Loucy (cell line): Measurements from ENCODE around the gene CXCR5.
"Not testable (repeated sequence)": the region's sequence is repeated elsewhere in the genome, so short reads cannot be mapped to it uniquely, and the experiment has no call there.

Experiments used
- H2AFZ ChIP-seq: fragments of 200-600 bp; sonication (generic); 2 replicates; pipeline ENCODE4 v1.6.0; 2016; ENCODE audit warnings: antibody characterized with exemption, mild to moderate bottlenecking, low read length, moderate library complexity
- H3F3A ChIP-seq: fragments of 200-600 bp; 2 replicates; pipeline ENCODE4 v1.6.0; 2016; ENCODE audit warnings: antibody characterized with exemption, low read depth, mild to moderate bottlenecking
- H3K27me3 ChIP-seq: fragments of 200-600 bp; sonication (generic); 2 replicates; pipeline ENCODE4 v1.6.1; 2014; ENCODE audit warnings: low read length, mild to moderate bottlenecking; ENCODE audit not compliant: insufficient read depth, poor library complexity, severe bottlenecking
- H3K36me3 ChIP-seq: fragments of 200-600 bp; sonication (generic); 2 replicates; pipeline ENCODE4 v1.6.1; 2016; ENCODE audit warnings: low read length; ENCODE audit not compliant: insufficient read depth
- H3K4me1 ChIP-seq: fragments of 200-600 bp; sonication (generic); 2 replicates; pipeline ENCODE4 v1.5.1; 2014; ENCODE audit warnings: low read length, mild to moderate bottlenecking; ENCODE audit not compliant: insufficient read depth, poor library complexity, severe bottlenecking
- H3K4me2 ChIP-seq: fragments of 200-600 bp; sonication (generic); 2 replicates; pipeline ENCODE4 v1.6.0; 2014; ENCODE audit warnings: antibody characterized with exemption, low read length, low read depth, mild to moderate bottlenecking; ENCODE audit not compliant: poor library complexity, severe bottlenecking
- H3K4me3 ChIP-seq: fragments of 200-600 bp; sonication (generic); 2 replicates; pipeline ENCODE4 v1.5.1; 2014; ENCODE audit warnings: low read length, mild to moderate bottlenecking, mixed read lengths; ENCODE audit not compliant: poor library complexity, severe bottlenecking
- H3K79me2 ChIP-seq: fragments of 200-600 bp; sonication (generic); 2 replicates; pipeline ENCODE4 v1.6.1; 2014; ENCODE audit warnings: low read length; ENCODE audit not compliant: insufficient read depth
- H3K9ac ChIP-seq: fragments of 200-600 bp; sonication (generic); 2 replicates; pipeline ENCODE4 v1.6.0; 2014; ENCODE audit warnings: mild to moderate bottlenecking, low read depth, low read length, moderate library complexity; ENCODE audit not compliant: poor library complexity, severe bottlenecking
- H3K9me2 ChIP-seq: fragments of 200-600 bp; sonication (generic); replicated peaks from 2 replicates; pipeline ENCODE4 v1.6.1; 2016; ENCODE audit warnings: low read depth, low read length, mixed read lengths
- H3K9me3 ChIP-seq: fragments of 200-600 bp; sonication (generic); 2 replicates; pipeline ENCODE4 v1.6.1; 2014; ENCODE audit warnings: mild to moderate bottlenecking, antibody characterized with exemption, low read length, low read depth; ENCODE audit not compliant: insufficient read depth
- H4K20me1 ChIP-seq: fragments of 200-600 bp; sonication (generic); 2 replicates; pipeline ENCODE4 v1.6.0; 2014; ENCODE audit warnings: antibody characterized with exemption, low read length, mild to moderate bottlenecking; ENCODE audit not compliant: insufficient read depth, poor library complexity, severe bottlenecking
- CTCF ChIP-seq: fragments of 200-600 bp; sonication (generic); conservative IDR thresholded peaks from 2 replicates; pipeline ENCODE4 v1.5.1; 2014; ENCODE audit warnings: mild to moderate bottlenecking, antibody characterized with exemption, low read length
- EZH2phosphoT487 ChIP-seq: fragments of 200-600 bp; IDR thresholded peaks from 2 replicates; pipeline ENCODE4 v1.6.1; 2018; ENCODE audit warnings: antibody characterized with exemption, mild to moderate bottlenecking, moderate library complexity, borderline replicate concordance

The CXCR5 gene

DNA sequence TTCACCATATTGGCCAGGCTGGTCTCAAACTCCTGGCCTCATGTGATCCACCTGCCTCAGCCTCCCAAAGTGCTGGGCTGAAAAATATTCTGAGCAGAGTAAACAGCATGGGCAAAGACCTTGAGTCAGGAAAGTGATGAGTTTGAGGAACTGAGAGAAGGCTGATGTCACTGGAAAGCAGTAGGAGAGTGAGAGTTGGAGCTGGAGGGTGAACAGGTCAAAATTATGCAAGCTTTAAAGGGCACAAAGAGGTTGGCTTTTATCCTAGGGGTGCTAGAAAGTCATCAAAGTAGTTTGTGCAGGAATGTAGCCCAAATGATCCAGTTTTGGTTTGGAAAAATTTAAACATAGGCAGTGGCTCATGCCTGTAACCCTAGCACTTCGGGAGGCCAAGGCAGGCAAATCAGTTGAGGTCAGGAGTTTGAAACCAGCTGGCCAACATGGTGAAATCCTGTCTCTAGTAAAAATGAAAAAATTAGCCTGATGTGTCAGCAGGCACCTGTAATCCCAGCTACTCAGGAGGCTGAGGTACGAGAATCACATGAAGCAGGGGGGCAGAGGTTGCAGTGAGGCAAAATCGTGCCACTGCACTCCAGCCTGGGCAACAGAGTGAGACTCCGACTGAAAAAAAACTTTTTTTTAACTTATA lies 44.7 kb upstream of the CXCR5 start:
- no peaks in the 10 kb centered on the region for H3K9me2 ChIP-seq
- no peaks in the 10 kb centered on the region for H4K20me1 ChIP-seq
- H3K4me1 ChIP-seq: no peaks in the 10 kb centered on the region
- H2AFZ ChIP-seq: no peak overlapping the region
- no peaks in the 10 kb centered on the region for H3K79me2 ChIP-seq
- H3K4me3 ChIP-seq: no peak overlapping the region
- H3K36me3 ChIP-seq: no peaks in the 10 kb centered on the region
- H3F3A ChIP-seq: no peaks in the 10 kb centered on the region
- H3K27me3 ChIP-seq: no peaks in the 10 kb centered on the region
- H3K9me3 ChIP-seq: no peaks in the 10 kb centered on the region
- no peak overlapping the region for H3K4me2 ChIP-seq
- TF ChIP-seq CTCF: no peak
- TF ChIP-seq EZH2phosphoT487: no peak
- H3K9ac ChIP-seq: no peak overlapping the region

DNA sequence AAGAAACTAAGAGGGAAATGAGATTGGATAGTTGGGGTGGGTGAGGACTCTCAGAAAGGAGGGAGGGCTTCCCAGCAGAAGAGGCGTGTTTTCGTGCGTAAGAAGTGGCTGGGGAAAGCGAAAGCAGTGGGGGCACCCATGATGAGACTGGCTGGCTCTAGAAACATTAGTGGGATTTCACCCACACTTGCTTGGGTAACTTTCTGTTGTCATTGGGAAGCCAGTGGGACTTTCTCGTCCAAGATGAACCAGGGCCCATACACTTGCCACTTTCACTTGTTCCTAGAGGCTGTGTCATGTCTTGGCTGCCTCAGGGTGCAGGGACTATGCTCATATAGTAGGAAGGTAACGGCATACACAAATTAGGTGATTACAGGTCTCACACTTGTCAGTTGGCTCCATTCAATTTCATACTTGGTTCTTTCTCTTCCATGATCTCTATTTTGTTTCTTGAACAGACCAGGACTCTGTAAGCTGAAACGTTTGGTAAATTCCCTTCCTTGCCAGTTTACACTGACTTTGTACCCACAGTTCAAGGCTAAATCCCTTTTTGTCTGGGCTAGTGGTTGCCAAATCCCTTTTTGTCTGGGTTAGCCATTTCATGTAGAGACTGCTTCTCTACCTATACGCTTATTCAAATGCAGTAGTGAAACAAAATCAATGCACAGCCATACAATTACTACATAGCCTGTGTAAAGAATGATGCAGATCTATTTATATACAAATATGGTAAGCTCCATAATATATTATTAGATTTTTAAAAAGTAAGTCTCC lies 42.0 kb upstream of the CXCR5 start:
- Histone ChIP-seq H3F3A (no peaks in the 10 kb centered on the region), H3K4me1 (no peaks in the 10 kb centered on the region), H3K27me3 (no peaks in the 10 kb centered on the region), H3K9me2 (no peaks in the 10 kb centered on the region), H2AFZ (no peak overlapping the region), H3K79me2 (no peaks in the 10 kb centered on the region), H3K4me3 (no peak overlapping the region), H3K9ac (no peak overlapping the region), H3K36me3 (no peaks in the 10 kb centered on the region), H4K20me1 (no peaks in the 10 kb centered on the region), H3K4me2 (no peak overlapping the region), H3K9me3 (no peaks in the 10 kb centered on the region)
- TF ChIP-seq EZH2phosphoT487: no peak
- TF ChIP-seq CTCF: no peak

- H3K4me2 ChIP-seq: no peak overlapping the region
- H3K36me3 ChIP-seq: no peaks in the 10 kb centered on the region
- H3K4me3 ChIP-seq: no peak overlapping the region
- no peak overlapping the region for H3K9ac ChIP-seq
- H4K20me1 ChIP-seq: no peaks in the 10 kb centered on the region
- H3F3A ChIP-seq: no peaks in the 10 kb centered on the region
- H2AFZ ChIP-seq: no peak overlapping the region
- no peaks in the 10 kb centered on the region for H3K9me2 ChIP-seq
- H3K9me3 ChIP-seq: no peaks in the 10 kb centered on the region
- no peaks in the 10 kb centered on the region for H3K4me1 ChIP-seq
- H3K27me3 ChIP-seq: no peaks in the 10 kb centered on the region
- H3K79me2 ChIP-seq: no peaks in the 10 kb centered on the region
- TF ChIP-seq EZH2phosphoT487: no peak
- TF ChIP-seq CTCF: no peak
Observed at GRCh38 chr11:118842369-118842768, 41.3 kb upstream of the CXCR5 start.

DNA sequence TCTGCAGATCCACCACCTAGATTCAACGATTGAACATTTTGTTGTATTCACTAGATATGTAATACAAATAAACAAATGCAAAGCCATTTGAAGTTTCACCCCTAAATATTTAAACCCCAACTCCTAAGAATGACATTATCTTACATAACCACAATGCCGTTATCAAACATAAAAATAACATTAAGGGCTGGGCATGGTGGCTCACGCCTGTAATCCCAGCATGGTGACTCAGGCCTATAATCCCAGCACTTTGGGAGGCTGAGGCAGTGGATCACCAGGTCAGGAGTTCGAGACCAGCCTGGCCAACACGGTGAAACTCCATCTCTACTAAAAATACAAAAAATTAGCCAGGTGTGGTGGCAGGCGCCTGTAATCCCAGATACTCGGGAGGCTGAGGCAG lies 40.8 kb upstream of the CXCR5 start:
- not testable (repeated sequence) for H3K9me3 ChIP-seq, H3K4me3 ChIP-seq, H3K27me3 ChIP-seq, H3F3A ChIP-seq, H3K9ac ChIP-seq, H3K79me2 ChIP-seq, H2AFZ ChIP-seq, H3K36me3 ChIP-seq, H3K4me2 ChIP-seq, H4K20me1 ChIP-seq, H3K4me1 ChIP-seq, H3K9me2 ChIP-seq
